ENCODE measurements around the gene ASIC2.

ASIC2 gene

DNA sequence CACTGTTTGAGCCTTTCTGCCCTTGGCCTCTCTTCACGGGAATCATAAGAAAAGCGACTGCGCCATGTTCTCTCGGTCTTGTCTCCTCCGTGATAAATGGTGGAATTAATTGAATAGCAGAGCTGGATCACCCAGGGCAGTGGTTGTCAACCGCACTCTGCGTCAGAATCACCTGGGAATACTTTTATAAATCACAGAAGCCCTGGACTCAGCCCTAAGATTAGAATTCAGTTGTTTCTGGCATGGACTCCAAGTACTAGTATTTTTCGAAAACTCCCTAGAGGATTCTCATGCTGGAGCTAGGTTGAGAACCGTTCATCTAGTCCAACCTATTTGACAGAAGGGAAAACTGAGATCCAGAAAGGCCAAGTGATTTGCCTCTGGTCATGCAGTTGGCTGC, 237.3 kb downstream of the ASIC2 start:
- no peaks in the 10 kb centered on the region for H3K79me2 ChIP-seq (ENCODE audit: control insufficient read depth, low read length)
- no peaks in the 10 kb centered on the region for H4K20me1 ChIP-seq (ENCODE audit: control insufficient read depth, insufficient read depth, low read depth, low read length)
- no peak overlapping the region for H3K4me3 ChIP-seq (ENCODE audit: low read length)
- no peaks in the 10 kb centered on the region for H3K36me3 ChIP-seq (ENCODE audit: control insufficient read depth, low read length)
- H3K4me1 ChIP-seq (ENCODE audit: control insufficient read depth, low read length), result no peaks in the 10 kb centered on the region
- H3K4me2 ChIP-seq (ENCODE audit: low read length), result no peak overlapping the region
- no peaks in the 10 kb centered on the region for H3K9me3 ChIP-seq (ENCODE audit: control insufficient read depth, insufficient read depth, low read length)
- no peak overlapping the region for H3K27ac ChIP-seq (ENCODE audit: low read depth, low read length)
- H3K27me3 ChIP-seq (ENCODE audit: control insufficient read depth, low read length), result no peaks in the 10 kb centered on the region
- no peaks in the 10 kb centered on the region for H3K9me2 ChIP-seq (replicated peaks; ENCODE audit: control insufficient read depth, low read length)
- H3F3A ChIP-seq (ENCODE audit: control insufficient read depth, insufficient read depth), result no peaks in the 10 kb centered on the region
- no peak for TF ChIP-seq EZH2phosphoT487 (IDR thresholded peaks at IDR 0.05; ENCODE audit: borderline replicate concordance, low read length)
- TF ChIP-seq, protein P1, sequence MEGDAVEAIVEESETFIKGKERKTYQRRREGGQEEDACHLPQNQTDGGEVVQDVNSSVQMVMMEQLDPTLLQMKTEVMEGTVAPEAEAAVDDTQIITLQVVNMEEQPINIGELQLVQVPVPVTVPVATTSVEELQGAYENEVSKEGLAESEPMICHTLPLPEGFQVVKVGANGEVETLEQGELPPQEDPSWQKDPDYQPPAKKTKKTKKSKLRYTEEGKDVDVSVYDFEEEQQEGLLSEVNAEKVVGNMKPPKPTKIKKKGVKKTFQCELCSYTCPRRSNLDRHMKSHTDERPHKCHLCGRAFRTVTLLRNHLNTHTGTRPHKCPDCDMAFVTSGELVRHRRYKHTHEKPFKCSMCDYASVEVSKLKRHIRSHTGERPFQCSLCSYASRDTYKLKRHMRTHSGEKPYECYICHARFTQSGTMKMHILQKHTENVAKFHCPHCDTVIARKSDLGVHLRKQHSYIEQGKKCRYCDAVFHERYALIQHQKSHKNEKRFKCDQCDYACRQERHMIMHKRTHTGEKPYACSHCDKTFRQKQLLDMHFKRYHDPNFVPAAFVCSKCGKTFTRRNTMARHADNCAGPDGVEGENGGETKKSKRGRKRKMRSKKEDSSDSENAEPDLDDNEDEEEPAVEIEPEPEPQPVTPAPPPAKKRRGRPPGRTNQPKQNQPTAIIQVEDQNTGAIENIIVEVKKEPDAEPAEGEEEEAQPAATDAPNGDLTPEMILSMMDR (IDR thresholded peaks at IDR 0.05; ENCODE audit: low read depth, low read length, poor library complexity, severe bottlenecking), result no peak

DNA sequence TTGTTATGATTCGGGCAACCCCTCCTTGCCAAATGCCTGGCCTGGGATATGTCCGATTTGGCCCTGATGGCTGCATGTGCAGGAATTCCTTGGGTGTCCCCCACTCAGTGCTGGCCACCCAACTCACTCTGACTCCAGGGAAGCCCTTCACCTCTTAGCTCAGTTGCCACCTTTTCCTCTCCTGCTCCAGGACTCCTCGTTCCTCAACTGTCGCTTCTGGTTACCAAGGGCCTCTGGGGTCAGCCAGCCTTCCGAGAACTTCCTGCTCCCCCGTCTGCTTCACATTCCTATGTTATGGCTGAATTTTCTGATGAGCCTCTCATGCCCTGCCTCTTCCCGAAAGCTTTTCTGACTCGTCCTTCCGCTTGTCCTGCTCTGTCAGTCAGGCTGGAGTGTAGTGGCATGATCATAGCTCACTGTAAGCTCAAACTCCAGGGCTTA, 237.9 kb downstream of the ASIC2 start:
- Histone ChIP-seq H3K36me3 (ENCODE audit: control insufficient read depth, low read length) (no peaks in the 10 kb centered on the region), H3K4me1 (ENCODE audit: control insufficient read depth, low read length) (no peaks in the 10 kb centered on the region), H3K9me3 (ENCODE audit: control insufficient read depth, insufficient read depth, low read length) (no peaks in the 10 kb centered on the region), H3K79me2 (ENCODE audit: control insufficient read depth, low read length) (no peaks in the 10 kb centered on the region), H4K20me1 (ENCODE audit: control insufficient read depth, insufficient read depth, low read depth, low read length) (no peaks in the 10 kb centered on the region), H3K4me3 (ENCODE audit: low read length) (no peak overlapping the region), H3K4me2 (ENCODE audit: low read length) (no peak overlapping the region), H3K9me2 (replicated peaks; ENCODE audit: control insufficient read depth, low read length) (no peaks in the 10 kb centered on the region), H3K27me3 (ENCODE audit: control insufficient read depth, low read length) (no peaks in the 10 kb centered on the region), H3K27ac (ENCODE audit: low read depth, low read length) (no peak overlapping the region), H3F3A (ENCODE audit: control insufficient read depth, insufficient read depth) (no peaks in the 10 kb centered on the region)
- TF ChIP-seq, protein P1 (IDR thresholded peaks at IDR 0.05; ENCODE audit: low read depth, low read length, poor library complexity, severe bottlenecking), result no peak
- no peak for TF ChIP-seq EZH2phosphoT487 (IDR thresholded peaks at IDR 0.05; ENCODE audit: borderline replicate concordance, low read length)

DNA sequence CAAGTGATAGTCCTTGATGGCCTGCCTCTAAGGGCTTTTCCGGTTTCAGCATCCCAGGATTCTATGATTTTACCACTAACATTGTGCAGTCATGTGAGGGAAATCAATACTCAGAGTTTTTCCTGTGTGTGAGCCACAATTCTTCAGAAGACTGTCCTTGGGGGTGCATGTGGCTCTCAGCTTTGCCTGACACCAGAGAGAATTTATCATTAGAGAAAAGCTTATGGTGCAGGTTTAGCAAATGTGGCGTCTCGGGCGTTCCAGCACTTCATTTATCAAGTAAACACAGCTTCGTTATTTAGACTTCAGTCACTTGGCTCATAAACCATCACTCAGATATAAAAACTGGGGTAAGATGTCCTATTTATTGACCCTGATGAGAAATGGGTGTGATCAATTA, 238.7 kb downstream of the ASIC2 start:
- TF ChIP-seq EZH2phosphoT487 (IDR thresholded peaks at IDR 0.05; ENCODE audit: borderline replicate concordance, low read length), result no peak
- TF ChIP-seq, protein P1 (IDR thresholded peaks at IDR 0.05; ENCODE audit: low read depth, low read length, poor library complexity, severe bottlenecking), result no peak
- no peaks in the 10 kb centered on the region for H3K36me3 ChIP-seq (ENCODE audit: control insufficient read depth, low read length)
- H3F3A ChIP-seq (ENCODE audit: control insufficient read depth, insufficient read depth), result no peaks in the 10 kb centered on the region
- no peak overlapping the region for H3K27ac ChIP-seq (ENCODE audit: low read depth, low read length)
- H3K4me2 ChIP-seq (ENCODE audit: low read length), result no peak overlapping the region
- no peaks in the 10 kb centered on the region for H3K79me2 ChIP-seq (ENCODE audit: control insufficient read depth, low read length)
- no peaks in the 10 kb centered on the region for H3K27me3 ChIP-seq (ENCODE audit: control insufficient read depth, low read length)
- no peak overlapping the region for H3K4me3 ChIP-seq (ENCODE audit: low read length)
- no peaks in the 10 kb centered on the region for H3K9me2 ChIP-seq (replicated peaks; ENCODE audit: control insufficient read depth, low read length)
- no peaks in the 10 kb centered on the region for H3K4me1 ChIP-seq (ENCODE audit: control insufficient read depth, low read length)
- no peaks in the 10 kb centered on the region for H3K9me3 ChIP-seq (ENCODE audit: control insufficient read depth, insufficient read depth, low read length)
- H4K20me1 ChIP-seq (ENCODE audit: control insufficient read depth, insufficient read depth, low read depth, low read length), result no peaks in the 10 kb centered on the region

GRCh38 chr17:33053676-33054075, 239.4 kb downstream of the ASIC2 start:
- H3K4me3 ChIP-seq (ENCODE audit: low read length), result no peak overlapping the region
- H3K36me3 ChIP-seq (ENCODE audit: control insufficient read depth, low read length), result no peaks in the 10 kb centered on the region
- no peaks in the 10 kb centered on the region for H3K9me2 ChIP-seq (replicated peaks; ENCODE audit: control insufficient read depth, low read length)
- H3K4me2 ChIP-seq (ENCODE audit: low read length), result no peak overlapping the region
- H3K4me1 ChIP-seq (ENCODE audit: control insufficient read depth, low read length), result no peaks in the 10 kb centered on the region
- no peak overlapping the region for H3K27ac ChIP-seq (ENCODE audit: low read depth, low read length)
- no peak for TF ChIP-seq EZH2phosphoT487 (IDR thresholded peaks at IDR 0.05; ENCODE audit: borderline replicate concordance, low read length)
- TF ChIP-seq, protein P1 (IDR thresholded peaks at IDR 0.05; ENCODE audit: low read depth, low read length, poor library complexity, severe bottlenecking), result no peak
- no peaks in the 10 kb centered on the region for H3K27me3 ChIP-seq (ENCODE audit: control insufficient read depth, low read length)
- H3K9me3 ChIP-seq (ENCODE audit: control insufficient read depth, insufficient read depth, low read length), result no peaks in the 10 kb centered on the region
- no peaks in the 10 kb centered on the region for H4K20me1 ChIP-seq (ENCODE audit: control insufficient read depth, insufficient read depth, low read depth, low read length)
- H3K79me2 ChIP-seq (ENCODE audit: control insufficient read depth, low read length), result no peaks in the 10 kb centered on the region
- H3F3A ChIP-seq (ENCODE audit: control insufficient read depth, insufficient read depth), result no peaks in the 10 kb centered on the region
